ENCODE data around the gene ZNF471. TPM values are rescaled to one million over a fixed set of nuclear protein-coding genes. Genes with fewer than 3 reads are reported as not detected.

Gene ZNF471
- total and polyA plus RNA-seq, 7 experiments from 2014 or later: 0.22 to 2.3 (median 1.6) TPM

- Histone ChIP-seq H3K36me3 (ENCODE audit: control insufficient read depth in 2 of 3, insufficient read depth in 3 of 3, low read length in 3 of 3) (peaks cover 0 to 15% (median 0%) of the 10 kb centered on the region in 3 experiments), H3K4me1 (ENCODE audit: control insufficient read depth in 2 of 2, insufficient read depth in 2 of 2, low read length in 2 of 2) (peaks cover 5% of the 10 kb centered on the region in 2 donors), H3K4me3 (ENCODE audit: low read length) (peak within 1 kb of the TSS; percentile 87), H3K27me3 (ENCODE audit: control insufficient read depth in 2 of 2, insufficient read depth in 2 of 2, low read length in 2 of 2) (no peaks in the 10 kb centered on the region), H3K9me3 (ENCODE audit: control insufficient read depth in 2 of 3, low read length in 3 of 3) (peaks cover 0 to 63% (median 14%) of the 10 kb centered on the region in 3 experiments), H3K27ac (ENCODE audit: low read depth, low read length) (peak within 1 kb of the TSS; percentile 83)
- intact Hi-C loops (cut with micrococcal nuclease): loop anchor here (1.0 to 5.0 kb wide), 11 partner anchors 28 to 1143 kb away; partner anchors contain the start of genes ZNF470 (in 2 of the 2), ZNF71 (in 2 of the 2), ZNF444 (in 1 of the 2) and ZNF460 (in 1 of the 2)
- Mint-ChIP-seq H3K4me3 (peak within 1 kb of the TSS; percentile 88 to 95 (median 93)), H3K36me3 (peaks cover 30 to 62% (median 41%) of the 10 kb centered on the region in 5 donors), H3K9me3 (peaks cover 18 to 93% (median 53%) of the 10 kb centered on the region in 11 donors), H3K27ac (peak within 1 kb of the TSS; percentile 90 to 97 (median 94)), H3K4me1 (peaks cover 13 to 27% (median 21%) of the 10 kb centered on the region in 7 donors), H3K27me3 (peaks cover 0 to 4% (median 0%) of the 10 kb centered on the region in 5 donors)
- ATAC-seq (no peak), DNase-seq (peak in 3 of 9 donors; percentile 8 to 66 (median 64))
- ChIA-PET POLR2A (interaction anchor here (1.6 kb wide), 1 partner anchor 28 kb away, joined by 4 read pairs; the partner anchor contains the start of gene ZNF470), CTCF (no interaction called here)
Measured at GRCh38 chr19:56538761-56539263, 31.2 kb downstream of the ZNF471 start, which contains the start of gene ZFP28. Gene ZFP28 (plus strand): TSS chr19:56538948. CDS start chr19:56539019, 71 bp downstream.

GRCh38 chr19:56543776-56544175 lies 36.1 kb downstream of the ZNF471 start:
- Histone ChIP-seq H3K4me1 (ENCODE audit: control insufficient read depth in 2 of 2, insufficient read depth in 2 of 2, low read length in 2 of 2) (peaks cover 0 to 5% of the 10 kb centered on the region in 2 donors), H3K27me3 (ENCODE audit: control insufficient read depth in 2 of 2, insufficient read depth in 2 of 2, low read length in 2 of 2) (no peaks in the 10 kb centered on the region), H3K27ac (ENCODE audit: low read depth, low read length) (no peak overlapping the region), H3K9me3 (ENCODE audit: control insufficient read depth in 2 of 3, low read length in 3 of 3) (peaks cover 4 to 82% (median 17%) of the 10 kb centered on the region in 3 experiments), H3K4me3 (ENCODE audit: low read length) (no peak overlapping the region), H3K36me3 (ENCODE audit: control insufficient read depth in 2 of 3, insufficient read depth in 3 of 3, low read length in 3 of 3) (peaks cover 0 to 53% (median 3%) of the 10 kb centered on the region in 3 experiments)
- ATAC-seq (no peak), DNase-seq (no peak)
- Mint-ChIP-seq H3K4me3 (no peak overlapping the region), H3K36me3 (peaks cover 44 to 84% (median 74%) of the 10 kb centered on the region in 5 donors), H3K4me1 (peaks cover 7 to 19% (median 15%) of the 10 kb centered on the region in 7 donors), H3K27ac (no peak overlapping the region), H3K27me3 (no peaks in the 10 kb centered on the region), H3K9me3 (peaks cover 13 to 98% (median 64%) of the 10 kb centered on the region in 11 donors)
- ChIA-PET CTCF (no interaction called here), POLR2A (no interaction called here)
- intact Hi-C loops (cut with micrococcal nuclease): no loop called here

GRCh38 chr19:56547535-56547934 lies 39.9 kb downstream of the ZNF471 start:
- no peak for ATAC-seq
- H3K4me3 ChIP-seq (ENCODE audit: low read length): no peak overlapping the region
- Mint-ChIP-seq H3K27me3 (no peaks in the 10 kb centered on the region), H3K4me1 (no peaks in the 10 kb centered on the region), H3K27ac (no peak overlapping the region), H3K9me3 (peaks cover 4 to 98% (median 60%) of the 10 kb centered on the region in 11 donors), H3K4me3 (no peak overlapping the region), H3K36me3 (peaks cover 38 to 84% (median 79%) of the 10 kb centered on the region in 5 donors)
- no peaks in the 10 kb centered on the region for H3K27me3 ChIP-seq (ENCODE audit: control insufficient read depth in 2 of 2, insufficient read depth in 2 of 2, low read length in 2 of 2)
- ChIA-PET POLR2A (no interaction called here), CTCF (no interaction called here)
- peaks cover 0 to 73% (median 18%) of the 10 kb centered on the region in 3 experiments for H3K36me3 ChIP-seq (ENCODE audit: control insufficient read depth in 2 of 3, insufficient read depth in 3 of 3, low read length in 3 of 3)
- H3K27ac ChIP-seq (ENCODE audit: low read depth, low read length): no peak overlapping the region
- no peaks in the 10 kb centered on the region for H3K4me1 ChIP-seq (ENCODE audit: control insufficient read depth in 2 of 2, insufficient read depth in 2 of 2, low read length in 2 of 2)
- intact Hi-C loops (cut with micrococcal nuclease): no loop called here
- H3K9me3 ChIP-seq (ENCODE audit: control insufficient read depth in 2 of 3, low read length in 3 of 3): peaks cover 4 to 82% (median 18%) of the 10 kb centered on the region in 3 experiments
- DNase-seq: no peak

GRCh38 chr19:56554272-56554869 lies 46.7 kb downstream of the ZNF471 start:
- ATAC-seq (no peak), DNase-seq (no peak)
- Histone ChIP-seq H3K4me3 (ENCODE audit: low read length) (no peak overlapping the region), H3K27me3 (ENCODE audit: control insufficient read depth in 2 of 2, insufficient read depth in 2 of 2, low read length in 2 of 2) (no peaks in the 10 kb centered on the region), H3K36me3 (ENCODE audit: control insufficient read depth in 2 of 3, insufficient read depth in 3 of 3, low read length in 3 of 3) (peaks cover 0 to 36% (median 18%) of the 10 kb centered on the region in 3 experiments), H3K9me3 (ENCODE audit: control insufficient read depth in 2 of 3, low read length in 3 of 3) (peaks cover 11 to 89% (median 29%) of the 10 kb centered on the region in 3 experiments), H3K27ac (ENCODE audit: low read depth, low read length) (no peak overlapping the region), H3K4me1 (ENCODE audit: control insufficient read depth in 2 of 2, insufficient read depth in 2 of 2, low read length in 2 of 2) (no peaks in the 10 kb centered on the region)
- POLR2A ChIA-PET: interaction anchor here (0.6 kb wide), 1 partner anchor 1936 kb away, joined by 3 read pairs; no protein-coding TSS in a partner anchor
- intact Hi-C loops (cut with micrococcal nuclease): no loop called here
- Mint-ChIP-seq H3K27me3 (no peaks in the 10 kb centered on the region), H3K4me1 (no peaks in the 10 kb centered on the region), H3K4me3 (no peak overlapping the region), H3K27ac (no peak overlapping the region), H3K9me3 (peaks cover 16 to 98% (median 64%) of the 10 kb centered on the region in 11 donors), H3K36me3 (peaks cover 41 to 71% (median 53%) of the 10 kb centered on the region in 5 donors)
- CTCF ChIA-PET: no interaction called here

GRCh38 chr19:56562766-56563165 lies 55.1 kb downstream of the ZNF471 start:
- H3K27me3 Mint-ChIP-seq: no peaks in the 10 kb centered on the region
- ATAC-seq (no peak), DNase-seq (no peak)
- Histone ChIP-seq H3K27ac (ENCODE audit: low read depth, low read length) (no peak overlapping the region), H3K4me3 (ENCODE audit: low read length) (no peak overlapping the region), H3K4me1 (ENCODE audit: control insufficient read depth in 2 of 2, insufficient read depth in 2 of 2, low read length in 2 of 2) (peaks cover 0 to 1% of the 10 kb centered on the region in 2 donors), H3K9me3 (ENCODE audit: control insufficient read depth in 2 of 3, low read length in 3 of 3) (peaks cover 0 to 81% (median 16%) of the 10 kb centered on the region in 3 experiments), H3K36me3 (ENCODE audit: control insufficient read depth in 2 of 3, insufficient read depth in 3 of 3, low read length in 3 of 3) (peaks cover 0 to 9% (median 0%) of the 10 kb centered on the region in 3 experiments), H3K27me3 (ENCODE audit: control insufficient read depth in 2 of 2, insufficient read depth in 2 of 2, low read length in 2 of 2) (no peaks in the 10 kb centered on the region)
- H3K36me3 Mint-ChIP-seq: peaks cover 21 to 57% (median 34%) of the 10 kb centered on the region in 5 donors
- peaks cover 9 to 17% (median 10%) of the 10 kb centered on the region in 7 donors for H3K4me1 Mint-ChIP-seq
- peaks cover 10 to 98% (median 68%) of the 10 kb centered on the region in 11 donors for H3K9me3 Mint-ChIP-seq
- intact Hi-C loops (cut with micrococcal nuclease): no loop called here
- H3K27ac Mint-ChIP-seq: no peak overlapping the region
- CTCF ChIA-PET: no interaction called here
- no peak overlapping the region for H3K4me3 Mint-ChIP-seq
- POLR2A ChIA-PET: no interaction called here

GRCh38 chr19:56566904-56567273 lies 59.2 kb downstream of the ZNF471 start:
- CTCF ChIA-PET: no interaction called here
- Mint-ChIP-seq H3K4me1 (peaks cover 10 to 25% (median 13%) of the 10 kb centered on the region in 7 donors), H3K9me3 (peaks cover 10 to 96% (median 49%) of the 10 kb centered on the region in 11 donors), H3K36me3 (peaks cover 35 to 66% (median 51%) of the 10 kb centered on the region in 5 donors), H3K4me3 (peak overlapping the region; percentile 89 to 98 (median 96)), H3K27ac (peak overlapping the region; percentile 59 to 91 (median 84)), H3K27me3 (no peaks in the 10 kb centered on the region)
- peaks cover 0 to 31% (median 8%) of the 10 kb centered on the region in 3 experiments for H3K36me3 ChIP-seq (ENCODE audit: control insufficient read depth in 2 of 3, insufficient read depth in 3 of 3, low read length in 3 of 3)
- H3K4me3 ChIP-seq (ENCODE audit: low read length): peak overlapping the region; percentile 86
- peak overlapping the region; percentile 77 for H3K27ac ChIP-seq (ENCODE audit: low read depth, low read length)
- intact Hi-C loops (cut with micrococcal nuclease): loop anchor here (1.0 to 2.0 kb wide), 8 partner anchors 28 to 1588 kb away; partner anchors contain the start of genes ZFP28 (in 2 of the 2), ZNF582 (in 2 of the 2), ZNF71 (in 2 of the 2) and ZNF583 (in 1 of the 2)
- POLR2A ChIA-PET: interaction anchor here (0.5 to 1.2 kb wide), 2 partner anchors 28 to 606 kb away, joined by 3 to 4 read pairs; partner anchors contain the start of gene ZFP28
- H3K4me1 ChIP-seq (ENCODE audit: control insufficient read depth in 2 of 2, insufficient read depth in 2 of 2, low read length in 2 of 2): peaks cover 0 to 9% of the 10 kb centered on the region in 2 donors
- peak in 1 of 9 donors; percentile 46 for DNase-seq
- H3K27me3 ChIP-seq (ENCODE audit: control insufficient read depth in 2 of 2, insufficient read depth in 2 of 2, low read length in 2 of 2): no peaks in the 10 kb centered on the region
- H3K9me3 ChIP-seq (ENCODE audit: control insufficient read depth in 2 of 3, low read length in 3 of 3): peaks cover 7 to 78% (median 11%) of the 10 kb centered on the region in 3 experiments
- ATAC-seq: peak; percentile 44

All from naive thymus-derived CD4-positive, alpha-beta T cell (primary cell).